Globus pallidus (tissue), 1 donor: ENCODE measurements around the gene CADM1.

Experiments
- DNase-seq: peaks from one replicate; pipeline ENCODE4 v3.0.0-alpha.2; 2015; ENCODE audit warnings: low spot score

CADM1 gene

GRCh38 chr11:115207916-115208315 is 296.3 kb downstream of the CADM1 start:
- no peak for DNase-seq

- DNase-seq, result no peak
Measured at GRCh38 chr11:115207166-115207591, 297.0 kb downstream of the CADM1 start.

GRCh38 chr11:115206365-115207022 is 297.7 kb downstream of the CADM1 start:
- DNase-seq, result no peak

- DNase-seq, result no peak
Measured at GRCh38 chr11:115202900-115203552, 301.2 kb downstream of the CADM1 start.

GRCh38 chr11:115202074-115202473 is 302.1 kb downstream of the CADM1 start:
- DNase-seq, result no peak

- DNase-seq, result no peak
Measured at GRCh38 chr11:115201111-115201792, 303.0 kb downstream of the CADM1 start.

- DNase-seq, result no peak
Measured at GRCh38 chr11:115199481-115200069, 304.6 kb downstream of the CADM1 start.

- no peak for DNase-seq
Measured at GRCh38 chr11:115198321-115198741, 305.9 kb downstream of the CADM1 start.

GRCh38 chr11:115197433-115197832 is 306.8 kb downstream of the CADM1 start:
- DNase-seq, result no peak

- DNase-seq, result no peak
Measured at GRCh38 chr11:115197031-115197430, 307.2 kb downstream of the CADM1 start.

GRCh38 chr11:115194802-115195110 is 309.5 kb downstream of the CADM1 start:
- no peak for DNase-seq

- no peak for DNase-seq
Measured at GRCh38 chr11:115193914-115194801, 310.1 kb downstream of the CADM1 start.

- no peak for DNase-seq
Measured at GRCh38 chr11:115191761-115192160, 312.5 kb downstream of the CADM1 start.

GRCh38 chr11:115190196-115190595 is 314.0 kb downstream of the CADM1 start:
- DNase-seq, result no peak

- DNase-seq, result no peak
Measured at GRCh38 chr11:115188898-115189278, 315.3 kb downstream of the CADM1 start.

GRCh38 chr11:115188188-115188897 is 315.9 kb downstream of the CADM1 start:
- no peak for DNase-seq

- DNase-seq, result no peak
Measured at GRCh38 chr11:115185931-115186330, 318.3 kb downstream of the CADM1 start.

GRCh38 chr11:115185507-115185906 is 318.7 kb downstream of the CADM1 start:
- no peak for DNase-seq

GRCh38 chr11:115184901-115185300 is 319.3 kb downstream of the CADM1 start:
- no peak for DNase-seq

GRCh38 chr11:115183830-115184229 is 320.4 kb downstream of the CADM1 start:
- no peak for DNase-seq

GRCh38 chr11:115183136-115183535 is 321.1 kb downstream of the CADM1 start:
- no peak for DNase-seq
